ENCODE data around the gene SKIL. TPM values are rescaled to one million over a fixed set of nuclear protein-coding genes. Genes with fewer than 3 reads are reported as not detected.

The SKIL gene
- total and polyA plus RNA-seq, 2 donors (not counting 1 experiment from before 2014, with no cell fraction given): 7.7 to 145 TPM

- H3K4me1 Mint-ChIP-seq: no peaks in the 10 kb centered on the region
- intact Hi-C loops (cut with micrococcal nuclease): no loop called here
- no peak for ATAC-seq (ENCODE audit: low read depth)
- POLR2A ChIA-PET: no interaction called here
- no peak overlapping the region for H3K4me2 ChIP-seq (replicated peaks; ENCODE audit: low read depth, low read length, poor library complexity, severe bottlenecking)
- H3K4me1 ChIP-seq (ENCODE audit: control insufficient read depth in 2 of 2, insufficient read depth in 2 of 2, low read length in 2 of 2): no peaks in the 10 kb centered on the region
- H3K4me3 Mint-ChIP-seq: no peak overlapping the region
- TF ChIP-seq EZH2 (IDR thresholded peaks at IDR 0.05; ENCODE audit: borderline replicate concordance, insufficient read depth, low read depth, low read length, poor library complexity, severe bottlenecking): no peak
- TF ChIP-seq CTCF (IDR thresholded peaks at IDR 0.05): no peak
- H2AFZ ChIP-seq (ENCODE audit: insufficient read depth, low read depth, low read length, poor library complexity, severe bottlenecking): no peak overlapping the region
- no peaks in the 10 kb centered on the region for H3K9me3 Mint-ChIP-seq (ENCODE audit: insufficient read depth)
- H3K9me3 ChIP-seq (ENCODE audit: control extremely low read depth in 1 of 3, control insufficient read depth in 2 of 3, insufficient read depth in 1 of 3, low read length in 2 of 3): no peaks in the 10 kb centered on the region
- H3K27ac Mint-ChIP-seq: no peak overlapping the region
- no peak overlapping the region for H3K27ac ChIP-seq (ENCODE audit: low read length in 2 of 2)
- no peaks in the 10 kb centered on the region for H3K36me3 ChIP-seq (replicated peaks in 1 of 2; ENCODE audit: control extremely low read depth in 1 of 2, control insufficient read depth in 1 of 2, extremely low read depth in 1 of 2, insufficient read depth in 2 of 2, low read length in 1 of 2)
- no peak overlapping the region for H3K9ac ChIP-seq (ENCODE audit: low read length)
- no peak overlapping the region for H3K4me3 ChIP-seq (ENCODE audit: control extremely low read depth in 1 of 5, extremely low read depth in 1 of 5, insufficient read depth in 1 of 5, low read depth in 2 of 5, low read length in 4 of 5)
- H3K79me2 ChIP-seq (ENCODE audit: control insufficient read depth, insufficient read depth, low read length): no peaks in the 10 kb centered on the region
- WGBS (ENCODE audit: insufficient coverage): no CpG with 5 or more reads among the region's 3 CpGs
- H4K20me1 ChIP-seq (ENCODE audit: control insufficient read depth, insufficient read depth, low read length, poor library complexity, severe bottlenecking): no peaks in the 10 kb centered on the region
- CTCF ChIA-PET: interaction anchor here (0.9 to 1.1 kb wide), 2 partner anchors 17 to 381 kb away, joined by 3 to 5 read pairs; no protein-coding TSS in a partner anchor
- no peaks in the 10 kb centered on the region for H3K27me3 ChIP-seq (replicated peaks in 1 of 4; ENCODE audit: control extremely low read depth in 1 of 4, control insufficient read depth in 3 of 4, insufficient read depth in 4 of 4, low read length in 3 of 4)
- H3K27me3 Mint-ChIP-seq: peaks cover 7% of the 10 kb centered on the region
- no peak for DNase-seq
Observed at GRCh38 chr3:170431054-170431453, 73.5 kb downstream of the SKIL start.

- intact Hi-C loops (cut with micrococcal nuclease): no loop called here
Observed at GRCh38 chr3:170432416-170432815, 74.9 kb downstream of the SKIL start.

More at GRCh38 chr3:170432416-170432815, 74.9 kb downstream of the SKIL start:
- Histone ChIP-seq H4K20me1 (ENCODE audit: control insufficient read depth, insufficient read depth, low read length, poor library complexity, severe bottlenecking) (no peaks in the 10 kb centered on the region), H3K36me3 (replicated peaks in 1 of 2; ENCODE audit: control extremely low read depth in 1 of 2, control insufficient read depth in 1 of 2, extremely low read depth in 1 of 2, insufficient read depth in 2 of 2, low read length in 1 of 2) (no peaks in the 10 kb centered on the region), H3K79me2 (ENCODE audit: control insufficient read depth, insufficient read depth, low read length) (no peaks in the 10 kb centered on the region), H2AFZ (ENCODE audit: insufficient read depth, low read depth, low read length, poor library complexity, severe bottlenecking) (no peak overlapping the region), H3K27ac (ENCODE audit: low read length in 2 of 2) (no peak overlapping the region), H3K27me3 (replicated peaks in 1 of 4; ENCODE audit: control extremely low read depth in 1 of 4, control insufficient read depth in 3 of 4, insufficient read depth in 4 of 4, low read length in 3 of 4) (no peaks in the 10 kb centered on the region), H3K4me2 (replicated peaks; ENCODE audit: low read depth, low read length, poor library complexity, severe bottlenecking) (no peak overlapping the region), H3K4me1 (ENCODE audit: control insufficient read depth in 2 of 2, insufficient read depth in 2 of 2, low read length in 2 of 2) (no peaks in the 10 kb centered on the region), H3K9me3 (ENCODE audit: control extremely low read depth in 1 of 3, control insufficient read depth in 2 of 3, insufficient read depth in 1 of 3, low read length in 2 of 3) (no peaks in the 10 kb centered on the region), H3K4me3 (ENCODE audit: control extremely low read depth in 1 of 5, extremely low read depth in 1 of 5, insufficient read depth in 1 of 5, low read depth in 2 of 5, low read length in 4 of 5) (no peak overlapping the region), H3K9ac (ENCODE audit: low read length) (no peak overlapping the region)
- no peaks in the 10 kb centered on the region for H3K9me3 Mint-ChIP-seq (ENCODE audit: insufficient read depth)
- H3K4me3 Mint-ChIP-seq: no peak overlapping the region
- DNase-seq (no peak), ATAC-seq (ENCODE audit: low read depth) (no peak)
- H3K4me1 Mint-ChIP-seq: no peaks in the 10 kb centered on the region
- TF ChIP-seq EZH2 (IDR thresholded peaks at IDR 0.05; ENCODE audit: borderline replicate concordance, insufficient read depth, low read depth, low read length, poor library complexity, severe bottlenecking): no peak
- no peak for TF ChIP-seq CTCF (IDR thresholded peaks at IDR 0.05)
- H3K27me3 Mint-ChIP-seq: peaks cover 7% of the 10 kb centered on the region
- POLR2A ChIA-PET: no interaction called here
- CTCF ChIA-PET: interaction anchor here (0.5 to 1.8 kb wide), 3 partner anchors 18 to 385 kb away, joined by 3 to 7 read pairs (median 4); no protein-coding TSS in a partner anchor
- 97% methylated on average over 14 of the region's 14 CpGs for WGBS (ENCODE audit: insufficient coverage)
- no peak overlapping the region for H3K27ac Mint-ChIP-seq
